ENCODE results near the gene CYFIP1.

GRCh38 chr15:23013681-23014080, 33.5 kb upstream of the CYFIP1 start:
- TF ChIP-seq CTCF (conservative IDR thresholded peaks at IDR 0.05; ENCODE audit: low read depth, low read length) (no peak), EZH2 (IDR thresholded peaks at IDR 0.05; ENCODE audit: low read length, unreplicated experiment) (no peak), EZH2phosphoT487 (IDR thresholded peaks at IDR 0.05; ENCODE audit: borderline replicate concordance, low read length) (no peak)

Measured in PC-3 (cell line).